Vagina (tissue), 2 donors: Measurements from ENCODE around the gene SDHB.

Source experiments
- CTCF ChIP-seq, 3 experiments: fragments of 450-650 bp in 2 of 3; fragments of 200-600 bp in 1 of 3; sonication (generic) in 1 of 3; IDR thresholded peaks; one replicate each; pipeline ENCODE4 v1.5.1; 2017 to 2019; ENCODE audit warnings: antibody characterized with exemption in 3 of 3, mild to moderate bottlenecking in 2 of 3, moderate library complexity in 2 of 3
- POLR2A ChIP-seq, 2 donors: fragments of 450-650 bp; IDR thresholded peaks; one replicate each; pipeline ENCODE4 v1.6.1; 2017; ENCODE audit warnings: antibody characterized with exemption in 2 of 2, mild to moderate bottlenecking in 2 of 2, moderate library complexity in 2 of 2
- POLR2AphosphoS5 ChIP-seq, 2 donors: sonication (generic); formaldehyde crosslinking; IDR thresholded peaks; one replicate each; pipeline ENCODE4 v1.9.0; 2017; ENCODE audit warnings: antibody characterized with exemption in 2 of 2, mild to moderate bottlenecking in 2 of 2, low read depth in 1 of 2; ENCODE audit not compliant: insufficient read depth in 1 of 2

- TF ChIP-seq CTCF (IDR thresholded peaks at IDR 0.05) (no peak), POLR2A (IDR thresholded peaks at IDR 0.05) (no peak), POLR2AphosphoS5 (IDR thresholded peaks at IDR 0.05; ENCODE audit: insufficient read depth in 1 of 2, low read depth in 1 of 2) (no peak)
These were observed 64.0 kb downstream of the SDHB start for GRCh38 chr1:16989676-16990391.
